Skeletal muscle tissue (tissue), 4 donors: ENCODE measurements around the gene HNF1B. TPM values are rescaled to one million over a fixed set of nuclear protein-coding genes. Genes with fewer than 3 reads are reported as not detected.

Experiments
- H3K27ac ChIP-seq: one replicate; pipeline ENCODE4 v1.7.0; 2013; ENCODE audit warnings: mild to moderate bottlenecking, low read depth, low read length, inconsistent platforms
- H3K27me3 ChIP-seq, 3 donors: one replicate each; pipeline ENCODE4 v1.7.0; 2013; ENCODE audit warnings: low read length in 3 of 3; ENCODE audit not compliant: control insufficient read depth in 3 of 3, insufficient read depth in 3 of 3
- H3K36me3 ChIP-seq, 3 donors: one replicate each; pipeline ENCODE4 v1.7.0; 2013; ENCODE audit warnings: low read length in 3 of 3; ENCODE audit not compliant: control insufficient read depth in 3 of 3, insufficient read depth in 3 of 3
- H3K4me1 ChIP-seq, 3 donors: one replicate each; pipeline ENCODE4 v1.7.0; 2013; ENCODE audit warnings: low read length in 3 of 3, mild to moderate bottlenecking in 3 of 3; ENCODE audit not compliant: control insufficient read depth in 3 of 3, insufficient read depth in 3 of 3
- H3K4me3 ChIP-seq, 3 donors: one replicate each; pipeline ENCODE4 v1.7.0; 2013; ENCODE audit warnings: low read length in 3 of 3
- H3K9ac ChIP-seq, 3 donors: one replicate each; pipeline ENCODE4 v1.7.0; 2013; ENCODE audit warnings: low read length in 3 of 3, mild to moderate bottlenecking in 3 of 3, moderate library complexity in 2 of 3, low read depth in 1 of 3
- H3K9me3 ChIP-seq, 3 donors: one replicate each; pipeline ENCODE4 v1.7.0; 2013; ENCODE audit warnings: low read length in 3 of 3; ENCODE audit not compliant: control insufficient read depth in 3 of 3
- total RNA-seq: library from RNA; depleted of rRNA; stranded (reverse); fragments of >200 nt; gene quantifications from one replicate; pipeline ENCODE4 v1.2.3, GENCODE V29; 2014
- donor health status: Osteomylitis.

The HNF1B gene
- total RNA-seq, 1 donor from 2014 or later, result not detected

DNA sequence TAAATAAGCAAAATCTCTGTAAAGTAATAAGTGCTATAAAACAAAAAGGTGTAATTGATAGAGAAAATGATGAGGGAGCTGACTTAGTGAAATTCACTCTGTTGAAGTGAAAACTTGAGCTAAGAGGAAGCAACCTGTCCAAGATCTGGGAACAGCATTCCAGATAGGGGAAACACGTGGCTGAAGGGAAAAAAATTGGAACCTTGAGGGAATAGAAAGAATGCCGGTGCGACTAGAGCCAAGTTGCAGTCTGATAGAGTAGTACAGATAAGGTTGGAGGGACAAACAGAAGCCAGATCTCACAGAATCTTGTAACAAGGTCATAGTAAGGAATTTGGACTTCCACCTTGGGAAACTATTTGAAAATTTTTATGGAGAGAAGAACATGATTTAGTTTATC is 101.0 kb downstream of the HNF1B start:
- H3K27ac ChIP-seq, result peak overlapping the region; percentile 83
- peaks cover 3 to 13% (median 5%) of the 10 kb centered on the region in 3 donors for H3K4me1 ChIP-seq

DNA sequence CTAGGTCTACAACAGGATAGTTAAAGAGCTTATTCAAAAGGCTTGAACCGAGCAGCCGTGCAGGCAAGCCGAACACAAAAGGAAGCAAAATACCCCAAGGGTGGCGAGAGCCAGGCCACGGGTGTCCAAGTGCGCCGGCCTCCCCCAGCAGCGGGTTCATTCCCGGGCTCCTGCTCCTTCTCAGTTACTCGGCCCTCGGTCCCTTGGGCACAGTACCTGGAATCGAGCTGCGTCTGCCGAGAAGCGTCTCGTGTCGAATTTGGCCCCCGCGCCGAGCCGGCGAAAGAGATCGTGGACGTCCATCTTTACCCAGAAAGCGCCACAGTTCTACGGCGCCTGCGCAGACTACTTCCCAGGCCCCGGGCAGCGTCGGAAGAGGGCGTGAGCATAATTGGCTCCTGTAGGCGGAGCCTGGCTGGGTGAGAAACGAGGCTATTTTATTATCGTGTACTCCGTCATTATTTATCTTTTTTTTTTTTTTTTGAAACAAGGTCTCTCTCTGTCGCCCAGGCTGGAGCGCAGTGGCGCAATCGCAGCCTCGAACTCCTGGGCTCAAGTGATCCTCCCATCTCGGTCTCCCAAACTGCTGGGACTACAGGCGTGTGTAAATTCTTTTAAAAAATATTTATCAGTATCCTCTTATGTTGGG is 101.6 kb downstream of the HNF1B start, which contains the start of gene DDX52:
Gene DDX52, minus strand, starts transcription at position 329 of the 649 bp plus-strand sequence. Its CDS starts 26 bp downstream, at position 303.
- peak within 1 kb of the TSS; percentile 93 to 95 (median 94) for H3K9ac ChIP-seq
- no peaks in the 10 kb centered on the region for H3K9me3 ChIP-seq
- peaks cover 0 to 9% (median 3%) of the 10 kb centered on the region in 3 donors for H3K27me3 ChIP-seq
- peak within 1 kb of the TSS; percentile 83 for H3K27ac ChIP-seq
- peaks cover 3 to 13% (median 5%) of the 10 kb centered on the region in 3 donors for H3K4me1 ChIP-seq
- peak within 1 kb of the TSS; percentile 85 to 96 (median 85) for H3K4me3 ChIP-seq
- peaks cover 4 to 12% (median 10%) of the 10 kb centered on the region in 3 donors for H3K36me3 ChIP-seq

More for the DNA sequence above, 101.0 kb downstream of the HNF1B start:
- Histone ChIP-seq H3K36me3 (peaks cover 4 to 12% (median 8%) of the 10 kb centered on the region in 3 donors), H3K9ac (peak overlapping the region in 2 of 3 donors; percentile 93 to 94), H3K4me3 (peak overlapping the region; percentile 85 to 96 (median 85)), H3K27me3 (peaks cover 3 to 12% (median 4%) of the 10 kb centered on the region in 3 donors), H3K9me3 (no peaks in the 10 kb centered on the region)

DNA sequence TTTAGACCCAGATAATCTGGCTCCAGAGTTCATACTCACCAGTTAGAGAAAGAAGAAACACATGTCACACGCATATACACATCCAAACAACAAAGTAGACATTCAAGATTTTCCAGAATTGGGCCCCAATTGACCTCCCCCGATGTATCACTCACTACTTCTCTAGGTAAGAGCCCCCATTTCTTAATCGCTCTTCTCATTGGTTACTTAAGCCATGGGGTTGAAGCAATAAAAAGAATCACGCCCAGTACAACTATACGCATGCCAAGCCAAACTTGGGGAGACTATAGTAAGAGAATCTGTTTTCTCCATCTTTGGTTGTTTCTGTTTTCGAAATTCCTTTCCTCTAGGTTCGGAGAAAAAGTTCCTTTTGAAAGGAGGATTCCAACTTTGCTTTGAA is 102.2 kb downstream of the HNF1B start:
- Histone ChIP-seq H3K27ac (peak overlapping the region; percentile 83), H3K4me3 (peak overlapping the region; percentile 85 to 96 (median 85)), H3K27me3 (peaks cover 0 to 4% (median 3%) of the 10 kb centered on the region in 3 donors), H3K4me1 (peaks cover 3 to 13% (median 5%) of the 10 kb centered on the region in 3 donors), H3K9me3 (no peaks in the 10 kb centered on the region), H3K9ac (peak overlapping the region; percentile 93 to 95 (median 94)), H3K36me3 (peaks cover 4 to 15% (median 11%) of the 10 kb centered on the region in 3 donors)

DNA sequence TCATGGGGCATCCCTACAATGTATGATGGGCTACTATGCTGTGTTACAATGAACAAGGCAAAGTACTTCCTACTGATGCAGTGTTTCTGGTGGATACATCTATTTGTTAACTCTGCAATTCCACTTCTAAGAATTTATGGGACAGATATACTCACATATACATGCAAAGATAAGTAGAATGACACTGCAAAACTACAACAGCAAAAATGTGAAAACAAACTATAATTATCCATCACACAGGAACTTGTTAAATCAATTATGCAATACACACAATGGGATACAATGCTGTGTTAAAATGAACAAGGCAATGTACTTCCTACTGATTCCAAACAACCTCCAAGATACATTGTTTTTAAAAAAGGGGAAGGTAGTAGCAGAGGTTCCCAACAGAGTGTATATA is 104.8 kb downstream of the HNF1B start:
- Histone ChIP-seq H3K4me1 (peaks cover 3 to 13% (median 5%) of the 10 kb centered on the region in 3 donors), H3K4me3 (no peak overlapping the region), H3K36me3 (peaks cover 4 to 19% (median 16%) of the 10 kb centered on the region in 3 donors), H3K9ac (no peak overlapping the region), H3K27ac (no peak overlapping the region), H3K9me3 (no peaks in the 10 kb centered on the region), H3K27me3 (peaks cover 0 to 2% (median 0%) of the 10 kb centered on the region in 3 donors)

DNA sequence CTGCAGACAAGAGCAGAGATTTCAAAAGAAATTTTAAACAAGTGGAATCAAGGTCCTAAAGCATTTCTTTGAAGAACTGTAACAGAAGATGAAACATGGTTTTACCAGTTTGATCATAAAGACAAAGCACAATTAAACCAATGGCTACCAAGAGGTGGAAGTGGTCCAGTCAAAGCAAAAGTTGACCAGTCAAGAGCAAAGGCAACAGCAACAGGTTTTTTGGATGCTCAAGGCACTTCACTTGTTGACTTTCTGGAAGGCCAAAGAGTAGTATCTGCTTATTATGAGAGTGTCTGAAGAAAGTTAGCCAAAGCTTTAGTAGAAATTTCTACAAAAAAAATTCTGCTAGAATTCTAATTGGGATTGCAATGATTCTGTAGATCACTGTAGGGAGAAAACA is 106.9 kb downstream of the HNF1B start:
- Histone ChIP-seq H3K27me3 (no peaks in the 10 kb centered on the region), H3K4me3 (no peak overlapping the region), H3K4me1 (peaks cover 3 to 10% (median 5%) of the 10 kb centered on the region in 3 donors), H3K9ac (no peak overlapping the region), H3K36me3 (peaks cover 4 to 22% (median 18%) of the 10 kb centered on the region in 3 donors), H3K9me3 (no peaks in the 10 kb centered on the region), H3K27ac (no peak overlapping the region)

Other genes with a start within 250 kb of the HNF1B start
- 29.2 TPM for gene SYNRG, start 135.6 kb downstream of the HNF1B start, total RNA-seq
- 21.4 TPM for gene DDX52, start 101.6 kb downstream of the HNF1B start, total RNA-seq
- not detected for gene TBC1D3K, start 179.4 kb upstream of the HNF1B start, total RNA-seq
- gene TBC1D3L, start 244.0 kb upstream of the HNF1B start, total RNA-seq, result 2.1 TPM